ENCODE results near the gene PTCH1.

The PTCH1 gene

DNA sequence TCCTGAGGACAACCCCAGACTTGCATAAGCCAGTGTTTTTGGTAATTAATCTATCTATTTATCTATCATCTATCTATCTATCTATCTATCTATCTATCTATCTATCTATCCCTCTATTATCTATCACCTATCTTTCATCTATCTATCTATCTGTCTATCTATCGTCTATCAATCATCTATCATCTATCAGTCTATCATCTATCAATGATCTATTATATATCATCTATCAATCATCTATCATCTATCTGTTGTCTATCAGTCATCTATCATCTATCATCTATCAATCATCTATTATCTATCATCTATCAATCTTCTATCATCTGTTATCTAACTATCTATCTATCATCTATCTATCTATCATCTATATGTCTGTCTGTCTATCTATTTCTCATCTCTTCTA lies 85.5 kb downstream of the PTCH1 start:
- Histone ChIP-seq H3K4me2 (ENCODE audit: low read depth, low read length) (no peak overlapping the region), H3K4me3 (ENCODE audit: low read length) (no peak overlapping the region), H2AFZ (ENCODE audit: low read length) (peak overlapping the region; percentile 32; the same call in 1 of the 2 replicates), H3K9me3 (replicated peaks; ENCODE audit: insufficient read depth, low read length) (no peaks in the 10 kb centered on the region), H3K9me2 (replicated peaks; ENCODE audit: insufficient read depth, low read length) (no peaks in the 10 kb centered on the region), H3K36me3 (replicated peaks; ENCODE audit: insufficient read depth, low read length) (no peaks in the 10 kb centered on the region), H4K20me1 (ENCODE audit: insufficient read depth, low read length) (no peaks in the 10 kb centered on the region), H3K4me1 (ENCODE audit: low read length) (no peaks in the 10 kb centered on the region), H3K27ac (ENCODE audit: low read length) (no peak overlapping the region), H3K9ac (ENCODE audit: low read length) (no peak overlapping the region), H3K79me2 (ENCODE audit: low read length) (peaks cover 2% of the 10 kb centered on the region; the same call in 1 of the 2 replicates), H3K27me3 (replicated peaks; ENCODE audit: insufficient read depth, low read length) (no peaks in the 10 kb centered on the region), H3F3A (ENCODE audit: insufficient read depth, low read length) (peaks cover 10% of the 10 kb centered on the region)
- no peak for TF ChIP-seq CTCF (IDR thresholded peaks at IDR 0.05; ENCODE audit: low read length)
- no peak for TF ChIP-seq EZH2 (optimal IDR thresholded peaks at IDR 0.05; ENCODE audit: low read depth, low read length)
- TF ChIP-seq EZH2phosphoT487 (IDR thresholded peaks at IDR 0.05; ENCODE audit: low read length), result no peak
- DNase-seq, result no peak

GRCh38 chr9:95429948-95430620 lies 86.7 kb downstream of the PTCH1 start:
- Histone ChIP-seq H3K4me1 (ENCODE audit: low read length) (no peaks in the 10 kb centered on the region), H3K27me3 (replicated peaks; ENCODE audit: insufficient read depth, low read length) (no peaks in the 10 kb centered on the region), H4K20me1 (ENCODE audit: insufficient read depth, low read length) (no peaks in the 10 kb centered on the region), H3K27ac (ENCODE audit: low read length) (no peak overlapping the region), H2AFZ (ENCODE audit: low read length) (no peak overlapping the region), H3K9ac (ENCODE audit: low read length) (no peak overlapping the region), H3K79me2 (ENCODE audit: low read length) (peaks cover 9% of the 10 kb centered on the region; the same call in 1 of the 2 replicates), H3K9me3 (replicated peaks; ENCODE audit: insufficient read depth, low read length) (no peaks in the 10 kb centered on the region), H3K9me2 (replicated peaks; ENCODE audit: insufficient read depth, low read length) (no peaks in the 10 kb centered on the region), H3K4me3 (ENCODE audit: low read length) (no peak overlapping the region), H3K4me2 (ENCODE audit: low read depth, low read length) (no peak overlapping the region), H3F3A (ENCODE audit: insufficient read depth, low read length) (peaks cover 15% of the 10 kb centered on the region), H3K36me3 (replicated peaks; ENCODE audit: insufficient read depth, low read length) (no peaks in the 10 kb centered on the region)
- TF ChIP-seq CTCF (IDR thresholded peaks at IDR 0.05; ENCODE audit: low read length), result no peak
- no peak for DNase-seq

GRCh38 chr9:95429096-95429495 lies 87.7 kb downstream of the PTCH1 start:
- no peaks in the 10 kb centered on the region for H3K9me2 ChIP-seq (replicated peaks; ENCODE audit: insufficient read depth, low read length)
- H3K27me3 ChIP-seq (replicated peaks; ENCODE audit: insufficient read depth, low read length), result no peaks in the 10 kb centered on the region
- H3K4me3 ChIP-seq (ENCODE audit: low read length), result no peak overlapping the region
- no peak overlapping the region for H3K27ac ChIP-seq (ENCODE audit: low read length)
- DNase-seq, result no peak
- H3K9ac ChIP-seq (ENCODE audit: low read length), result no peak overlapping the region
- no peaks in the 10 kb centered on the region for H4K20me1 ChIP-seq (ENCODE audit: insufficient read depth, low read length)
- H3K9me3 ChIP-seq (replicated peaks; ENCODE audit: insufficient read depth, low read length), result no peaks in the 10 kb centered on the region
- no peak for TF ChIP-seq EZH2phosphoT487 (IDR thresholded peaks at IDR 0.05; ENCODE audit: low read length)
- TF ChIP-seq CTCF (IDR thresholded peaks at IDR 0.05; ENCODE audit: low read length), result no peak
- no peak for TF ChIP-seq EZH2 (optimal IDR thresholded peaks at IDR 0.05; ENCODE audit: low read depth, low read length)
- H3K4me2 ChIP-seq (ENCODE audit: low read depth, low read length), result no peak overlapping the region
- H3K36me3 ChIP-seq (replicated peaks; ENCODE audit: insufficient read depth, low read length), result no peaks in the 10 kb centered on the region
- peaks cover 9% of the 10 kb centered on the region; the same call in 1 of the 2 replicates for H3K79me2 ChIP-seq (ENCODE audit: low read length)
- no peak overlapping the region for H2AFZ ChIP-seq (ENCODE audit: low read length)
- H3K4me1 ChIP-seq (ENCODE audit: low read length), result no peaks in the 10 kb centered on the region
- H3F3A ChIP-seq (ENCODE audit: insufficient read depth, low read length), result peaks cover 15% of the 10 kb centered on the region
